ENCODE results near the gene ACSL4. TPM values are rescaled to one million over a fixed set of nuclear protein-coding genes. Genes with fewer than 3 reads are reported as not detected.

ACSL4 gene
- total RNA-seq, 1 donor from 2014 or later, result 77.9 TPM

DNA sequence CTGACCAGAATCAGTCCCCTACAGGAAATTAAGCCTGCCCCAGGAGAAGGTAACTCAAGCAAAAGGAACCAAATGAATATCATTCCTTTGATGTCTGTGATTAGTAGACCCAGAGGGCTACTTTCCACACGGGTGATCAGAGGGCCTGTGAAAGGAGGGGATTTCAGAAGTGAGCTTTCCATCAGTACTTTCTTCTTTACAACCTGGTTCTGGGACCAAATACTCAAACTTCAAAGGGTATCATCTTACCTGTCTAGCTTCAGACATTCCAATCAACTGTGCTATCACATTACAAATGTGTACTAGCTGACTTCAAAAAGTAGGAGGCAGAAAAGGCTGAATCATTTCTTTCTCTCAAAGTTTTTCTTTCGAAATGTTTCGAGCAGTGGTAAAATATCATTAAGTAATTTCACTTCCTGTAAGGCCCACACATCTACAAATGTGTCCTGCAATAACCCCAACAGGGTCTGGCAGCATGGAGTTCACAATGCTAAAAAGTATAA is 23.9 kb downstream of the ACSL4 start:
- H3K27ac Mint-ChIP-seq (ENCODE audit: unreplicated experiment), result no peak overlapping the region
- H3K36me3 Mint-ChIP-seq (ENCODE audit: unreplicated experiment), result no peaks in the 10 kb centered on the region
- DNase-seq, result no peak
- no peaks in the 10 kb centered on the region for H3K4me1 Mint-ChIP-seq (ENCODE audit: low read depth, unreplicated experiment)
- H3K27me3 Mint-ChIP-seq (ENCODE audit: unreplicated experiment), result no peaks in the 10 kb centered on the region
- H3K4me3 Mint-ChIP-seq (ENCODE audit: unreplicated experiment), result no peak overlapping the region
- no peak for TF ChIP-seq CTCF (IDR thresholded peaks at IDR 0.05; ENCODE audit: partially characterized antibody, unreplicated experiment)
- H3K9me3 Mint-ChIP-seq (ENCODE audit: unreplicated experiment), result no peaks in the 10 kb centered on the region

- H3K27me3 Mint-ChIP-seq (ENCODE audit: unreplicated experiment), result no peaks in the 10 kb centered on the region
- TF ChIP-seq CTCF (IDR thresholded peaks at IDR 0.05; ENCODE audit: partially characterized antibody, unreplicated experiment), result no peak
- no peak overlapping the region for H3K27ac Mint-ChIP-seq (ENCODE audit: unreplicated experiment)
- DNase-seq, result no peak
- H3K9me3 Mint-ChIP-seq (ENCODE audit: unreplicated experiment), result no peaks in the 10 kb centered on the region
- no peak overlapping the region for H3K4me3 Mint-ChIP-seq (ENCODE audit: unreplicated experiment)
- H3K4me1 Mint-ChIP-seq (ENCODE audit: low read depth, unreplicated experiment), result no peaks in the 10 kb centered on the region
- H3K36me3 Mint-ChIP-seq (ENCODE audit: unreplicated experiment), result no peaks in the 10 kb centered on the region
Observed at GRCh38 chrX:109707720-109708119, 25.3 kb downstream of the ACSL4 start.

DNA sequence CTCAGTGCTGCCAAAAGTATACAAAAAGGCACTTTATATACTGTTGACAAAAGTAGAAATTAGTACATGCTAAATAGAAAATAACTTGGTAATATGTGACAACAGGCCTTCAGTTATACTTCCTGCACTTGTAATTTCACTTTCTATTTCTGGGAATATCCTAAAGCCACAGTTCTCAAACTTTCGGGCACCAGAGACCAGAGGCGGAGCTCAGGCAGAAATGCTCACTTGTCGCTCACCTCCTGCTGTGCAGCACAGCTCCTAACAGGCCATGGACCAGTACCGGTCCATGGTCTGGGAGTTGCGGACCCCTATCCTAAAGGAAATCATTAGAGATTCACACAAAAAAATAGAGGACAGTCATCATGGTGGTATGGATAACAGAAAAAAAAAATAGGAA is 25.7 kb downstream of the ACSL4 start:
- H3K27ac Mint-ChIP-seq (ENCODE audit: unreplicated experiment), result no peak overlapping the region
- H3K9me3 Mint-ChIP-seq (ENCODE audit: unreplicated experiment), result no peaks in the 10 kb centered on the region
- no peak for DNase-seq
- TF ChIP-seq CTCF (IDR thresholded peaks at IDR 0.05; ENCODE audit: partially characterized antibody, unreplicated experiment), result no peak
- no peaks in the 10 kb centered on the region for H3K36me3 Mint-ChIP-seq (ENCODE audit: unreplicated experiment)
- no peak overlapping the region for H3K4me3 Mint-ChIP-seq (ENCODE audit: unreplicated experiment)
- no peaks in the 10 kb centered on the region for H3K4me1 Mint-ChIP-seq (ENCODE audit: low read depth, unreplicated experiment)
- no peaks in the 10 kb centered on the region for H3K27me3 Mint-ChIP-seq (ENCODE audit: unreplicated experiment)

GRCh38 chrX:109704563-109704962 is 28.5 kb downstream of the ACSL4 start:
- Mint-ChIP-seq H3K9me3 (ENCODE audit: unreplicated experiment) (no peaks in the 10 kb centered on the region), H3K27ac (ENCODE audit: unreplicated experiment) (no peak overlapping the region), H3K4me3 (ENCODE audit: unreplicated experiment) (no peak overlapping the region), H3K36me3 (ENCODE audit: unreplicated experiment) (no peaks in the 10 kb centered on the region), H3K27me3 (ENCODE audit: unreplicated experiment) (no peaks in the 10 kb centered on the region), H3K4me1 (ENCODE audit: low read depth, unreplicated experiment) (no peaks in the 10 kb centered on the region)
- no peak for DNase-seq
- no peak for TF ChIP-seq CTCF (IDR thresholded peaks at IDR 0.05; ENCODE audit: partially characterized antibody, unreplicated experiment)

DNA sequence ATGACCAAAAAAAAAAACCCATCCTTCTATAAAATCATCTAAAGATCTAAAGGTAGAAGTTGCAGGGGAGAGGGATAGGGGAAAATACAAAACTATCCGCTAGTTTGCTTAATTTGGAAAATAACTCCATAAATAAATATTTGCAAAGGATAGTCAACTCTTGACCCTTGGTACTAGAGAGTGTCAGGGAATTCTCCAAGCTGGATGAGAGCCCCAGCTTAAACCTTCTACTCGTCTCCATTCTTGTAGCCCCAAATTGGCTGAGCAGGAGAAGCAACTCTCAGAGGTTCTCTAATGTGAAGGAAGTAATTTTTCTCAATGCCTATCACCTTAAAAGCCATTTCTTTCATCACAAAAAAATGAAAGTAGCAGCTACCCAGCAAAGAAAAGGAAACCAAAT is 35.2 kb downstream of the ACSL4 start:
- Mint-ChIP-seq H3K27ac (ENCODE audit: unreplicated experiment) (no peak overlapping the region), H3K4me3 (ENCODE audit: unreplicated experiment) (no peak overlapping the region), H3K27me3 (ENCODE audit: unreplicated experiment) (no peaks in the 10 kb centered on the region), H3K36me3 (ENCODE audit: unreplicated experiment) (no peaks in the 10 kb centered on the region), H3K4me1 (ENCODE audit: low read depth, unreplicated experiment) (peaks cover 4% of the 10 kb centered on the region), H3K9me3 (ENCODE audit: unreplicated experiment) (no peaks in the 10 kb centered on the region)
- no peak for DNase-seq
- TF ChIP-seq CTCF (IDR thresholded peaks at IDR 0.05; ENCODE audit: partially characterized antibody, unreplicated experiment), result no peak

Data from glutamatergic neuron (in vitro differentiated cells).